GM10266 (cell line): Measurements from ENCODE around the gene PRR13.

Experiments used
- DNase-seq: peaks from one replicate; pipeline ENCODE4 v3.0.0; 2012; ENCODE audit errors: extremely low spot score
- TF ChIP-seq, protein P1 (sequence below): IDR thresholded peaks from 2 replicates; pipeline ENCODE4 v1.5.1; 2012; ENCODE audit warnings: mild to moderate bottlenecking, low read depth; ENCODE audit not compliant: control insufficient read depth, insufficient read depth; ENCODE audit errors: missing control alignments

Gene PRR13

DNA sequence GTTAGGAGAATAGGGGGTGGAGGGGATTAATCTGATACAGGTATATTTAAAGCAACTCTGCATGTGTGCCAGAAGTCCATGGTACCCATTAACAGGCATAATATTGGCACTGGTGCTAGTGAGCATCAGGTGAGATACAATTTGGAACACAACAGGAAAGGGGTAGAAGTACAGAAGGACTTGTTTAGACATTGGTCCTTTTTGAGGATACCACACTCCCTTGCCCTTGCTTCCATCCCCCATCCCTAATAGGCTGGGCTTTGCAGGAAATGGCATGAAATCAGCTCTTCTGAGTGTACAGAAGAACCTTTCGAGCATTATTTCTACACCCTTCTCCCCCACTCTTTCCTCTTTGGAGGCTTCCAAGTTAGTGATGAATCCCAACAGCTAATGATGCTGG lies 26.7 kb downstream of the PRR13 start:
- no peak for DNase-seq
- TF ChIP-seq, protein P1, sequence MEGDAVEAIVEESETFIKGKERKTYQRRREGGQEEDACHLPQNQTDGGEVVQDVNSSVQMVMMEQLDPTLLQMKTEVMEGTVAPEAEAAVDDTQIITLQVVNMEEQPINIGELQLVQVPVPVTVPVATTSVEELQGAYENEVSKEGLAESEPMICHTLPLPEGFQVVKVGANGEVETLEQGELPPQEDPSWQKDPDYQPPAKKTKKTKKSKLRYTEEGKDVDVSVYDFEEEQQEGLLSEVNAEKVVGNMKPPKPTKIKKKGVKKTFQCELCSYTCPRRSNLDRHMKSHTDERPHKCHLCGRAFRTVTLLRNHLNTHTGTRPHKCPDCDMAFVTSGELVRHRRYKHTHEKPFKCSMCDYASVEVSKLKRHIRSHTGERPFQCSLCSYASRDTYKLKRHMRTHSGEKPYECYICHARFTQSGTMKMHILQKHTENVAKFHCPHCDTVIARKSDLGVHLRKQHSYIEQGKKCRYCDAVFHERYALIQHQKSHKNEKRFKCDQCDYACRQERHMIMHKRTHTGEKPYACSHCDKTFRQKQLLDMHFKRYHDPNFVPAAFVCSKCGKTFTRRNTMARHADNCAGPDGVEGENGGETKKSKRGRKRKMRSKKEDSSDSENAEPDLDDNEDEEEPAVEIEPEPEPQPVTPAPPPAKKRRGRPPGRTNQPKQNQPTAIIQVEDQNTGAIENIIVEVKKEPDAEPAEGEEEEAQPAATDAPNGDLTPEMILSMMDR, result no peak

DNA sequence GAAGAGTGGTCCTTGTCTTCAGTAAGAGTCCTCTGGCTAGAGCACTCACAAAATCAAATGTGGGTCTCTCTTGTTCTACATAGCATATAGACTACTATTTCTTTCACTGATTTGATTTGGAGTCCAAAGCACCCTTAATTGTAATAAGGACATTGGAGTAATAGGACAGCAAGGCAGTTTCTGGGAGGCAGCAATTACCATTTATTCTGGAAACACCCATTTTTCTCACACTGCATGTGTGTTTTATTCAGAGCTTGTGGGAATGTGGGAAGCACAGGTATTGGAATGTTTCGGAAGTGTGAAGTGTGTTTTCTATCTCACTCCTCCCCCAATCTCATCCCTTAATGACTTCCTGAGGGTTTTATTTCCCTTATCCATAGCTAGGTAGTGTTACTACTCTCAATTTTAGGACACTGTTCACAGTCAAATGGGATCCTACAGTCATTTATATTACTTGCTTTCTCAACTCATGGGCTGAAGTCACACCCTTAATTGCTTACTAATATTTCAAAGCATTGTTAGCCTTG lies 30.6 kb downstream of the PRR13 start:
- TF ChIP-seq, protein P1, result no peak
- DNase-seq, result no peak

DNA sequence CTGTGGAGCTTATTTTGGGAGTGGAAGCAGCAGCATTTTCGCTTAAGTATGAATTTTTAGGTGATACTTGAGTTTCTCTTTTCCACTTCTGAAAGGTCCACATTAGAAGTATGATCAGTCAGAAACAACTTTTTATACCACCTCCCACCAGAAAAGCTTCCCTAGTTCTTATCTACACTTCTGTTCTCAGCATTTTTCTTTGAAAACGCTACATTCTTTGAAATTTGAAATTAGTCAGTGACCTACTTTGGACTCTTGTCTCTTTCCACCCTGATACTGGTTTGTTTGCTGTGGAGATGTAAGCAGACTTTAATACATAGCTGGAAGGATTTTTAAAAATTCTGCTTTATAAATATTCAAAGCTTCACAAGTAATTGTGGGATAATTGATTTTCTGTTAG lies 32.5 kb downstream of the PRR13 start:
- no peak for DNase-seq
- TF ChIP-seq, protein P1, result no peak

DNA sequence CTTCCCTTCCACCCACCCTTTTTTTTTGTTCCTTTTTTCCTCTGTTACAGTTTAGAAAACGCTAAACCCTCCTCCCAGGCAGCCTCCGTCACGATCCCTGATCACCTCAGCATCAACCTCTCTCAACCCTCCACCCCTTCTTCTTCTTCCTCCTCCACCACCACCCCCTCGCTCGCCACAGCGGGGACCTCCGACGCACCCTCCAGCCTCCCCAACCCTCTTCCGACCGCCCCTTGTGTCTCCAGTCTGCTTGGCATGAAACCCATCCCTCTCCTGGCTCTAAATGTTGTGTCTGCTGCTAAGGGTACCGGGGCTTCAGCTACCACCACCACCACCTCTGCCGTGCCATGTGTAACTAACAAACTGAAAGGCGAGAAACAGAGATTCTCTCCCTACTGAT lies 33.3 kb downstream of the PRR13 start:
- DNase-seq, result no peak
- TF ChIP-seq, protein P1, result no peak

DNA sequence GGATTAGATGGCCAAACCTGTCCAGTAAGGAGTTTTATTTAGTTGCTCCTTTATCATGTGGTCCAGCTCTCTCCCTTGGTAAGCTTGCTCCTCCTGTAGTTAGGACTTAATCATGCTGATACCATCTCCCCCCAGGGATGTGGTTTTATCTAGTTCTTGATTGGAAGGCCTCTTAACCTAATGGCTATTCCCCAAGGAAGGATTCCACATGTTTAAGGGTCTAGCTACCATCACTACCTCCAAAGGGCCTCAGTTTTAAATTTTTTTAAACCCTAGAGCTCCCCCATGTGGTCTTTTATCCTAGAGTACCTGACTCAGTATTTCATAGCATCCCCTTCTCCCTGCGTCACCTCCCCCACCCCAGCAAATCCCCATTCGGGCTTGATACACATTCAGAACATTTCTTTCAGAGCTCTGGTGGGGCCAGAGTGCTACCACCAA lies 35.3 kb downstream of the PRR13 start:
- TF ChIP-seq, protein P1, result peak; percentile 35
- DNase-seq, result no peak

DNA sequence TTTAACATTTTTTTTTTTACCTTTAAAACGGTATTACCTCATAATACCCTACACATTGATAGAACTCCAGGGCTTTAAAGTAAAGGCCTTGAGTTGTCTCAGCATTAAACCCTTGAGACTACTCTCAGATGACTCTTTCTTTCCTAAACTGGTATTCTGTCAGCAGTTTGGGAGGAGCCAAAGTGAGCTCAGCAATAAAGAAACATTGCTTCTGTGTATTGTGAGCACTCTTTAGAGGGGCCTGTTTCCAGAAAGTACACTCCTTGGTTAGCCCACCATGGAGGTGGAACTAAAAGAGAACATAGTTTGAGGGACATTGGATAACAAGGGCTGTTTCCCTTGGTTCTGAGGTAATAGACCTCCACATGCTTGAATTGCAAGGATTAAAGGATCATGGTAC lies 37.3 kb downstream of the PRR13 start:
- TF ChIP-seq, protein P1, result no peak
- DNase-seq, result no peak

DNA sequence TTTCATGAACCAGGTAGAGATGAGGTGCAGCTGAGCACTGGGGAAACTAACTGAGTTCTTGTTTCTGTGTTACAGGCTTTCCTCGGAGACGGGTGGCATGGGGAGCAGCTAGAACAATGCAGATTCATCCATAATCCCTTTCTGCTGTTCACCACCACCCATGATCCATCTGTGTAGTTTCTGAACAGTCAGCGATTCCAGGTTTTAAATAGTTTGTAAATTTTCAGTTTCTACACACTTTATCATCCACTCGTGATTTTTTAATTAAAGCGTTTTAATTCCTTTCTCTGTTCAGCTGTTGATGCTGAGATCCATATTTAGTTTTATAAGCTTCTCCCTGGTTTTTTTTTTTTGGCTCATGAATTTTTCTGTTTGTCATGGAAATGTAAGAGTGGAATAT lies 37.8 kb downstream of the PRR13 start:
- TF ChIP-seq, protein P1, result no peak
- DNase-seq, result no peak
